HepG2 (cell line): ENCODE measurements around the gene GLOD4. TPM values are rescaled to one million over a fixed set of nuclear protein-coding genes. Genes with fewer than 3 reads are reported as not detected.
A peak's percentile ranks its signal among the peaks of the same experiment; 100 is the strongest.

ENCODE experiments used
- AKAP8 ChIP-seq: sonication (generic); formaldehyde crosslinking; IDR thresholded peaks from 2 replicates; pipeline ENCODE4 v1.5.1; 2020; ENCODE audit warnings: mild to moderate bottlenecking, missing genetic modification reagents
- ATF7 ChIP-seq, 2 experiments: fragments of 450-650 bp in 1 of 2; sonication (generic) in 1 of 2; formaldehyde crosslinking in 1 of 2; IDR thresholded peaks; 2 replicates each; pipeline versions ENCODE4 v1.4.0 to v1.6.1; 2016 to 2020; ENCODE audit warnings: antibody characterized with exemption in 1 of 2, mild to moderate bottlenecking in 1 of 2, missing genetic modification reagents in 1 of 2
- CENPT ChIP-seq: sonication (generic); formaldehyde crosslinking; IDR thresholded peaks from 2 replicates; pipeline ENCODE4 v1.8.0; 2022; ENCODE audit warnings: low read depth, mild to moderate bottlenecking, moderate library complexity, missing genetic modification reagents
- MAFG ChIP-seq: sonication (generic); formaldehyde crosslinking; IDR thresholded peaks from 2 replicates; pipeline ENCODE4 v1.5.1; 2020; ENCODE audit warnings: mild to moderate bottlenecking, missing genetic modification reagents
- MEIS1 ChIP-seq: sonication (generic); formaldehyde crosslinking; IDR thresholded peaks from 2 replicates; pipeline ENCODE4 v1.9.0; 2021; ENCODE audit warnings: mild to moderate bottlenecking, missing genetic modification reagents, moderate library complexity, borderline replicate concordance
- MYC ChIP-seq: sonication (generic); formaldehyde crosslinking; IDR thresholded peaks from 2 replicates; pipeline ENCODE4 v1.9.0; 2021; ENCODE audit warnings: missing genetic modification reagents, borderline replicate concordance
- SP4 ChIP-seq: sonication (generic); formaldehyde crosslinking; IDR thresholded peaks from 2 replicates; pipeline ENCODE4 v1.8.1; 2023; ENCODE audit warnings: mild to moderate bottlenecking, missing genetic modification reagents
- TARDBP ChIP-seq: sonication (generic); formaldehyde crosslinking; IDR thresholded peaks from 2 replicates; pipeline ENCODE4 v1.8.0; 2022; ENCODE audit warnings: mild to moderate bottlenecking, missing genetic modification reagents
- TERF1 ChIP-seq: sonication (generic); formaldehyde crosslinking; IDR thresholded peaks from 2 replicates; pipeline ENCODE4 v1.8.0; 2022; ENCODE audit warnings: mild to moderate bottlenecking, missing genetic modification reagents, moderate library complexity
- THAP9 ChIP-seq: sonication (generic); formaldehyde crosslinking; IDR thresholded peaks from 2 replicates; pipeline ENCODE4; 2020; ENCODE audit warnings: missing genetic modification reagents, mild to moderate bottlenecking, borderline replicate concordance
- YY1 ChIP-seq: IDR thresholded peaks from 2 replicates; pipeline ENCODE4 v1.6.1; 2011; ENCODE audit warnings: low read length, low read depth, moderate library complexity, mild to moderate bottlenecking; ENCODE audit not compliant: insufficient read depth, insufficient replicate concordance
- ZMYM3 ChIP-seq: sonication (generic); formaldehyde crosslinking; IDR thresholded peaks from 2 replicates; pipeline ENCODE4 v1.5.1; 2020; ENCODE audit warnings: mild to moderate bottlenecking, missing genetic modification reagents
- ZNF136 ChIP-seq: sonication (generic); formaldehyde crosslinking; IDR thresholded peaks from 2 replicates; pipeline ENCODE4 v1.8.1; 2022; ENCODE audit warnings: low read depth, mild to moderate bottlenecking, moderate library complexity, missing genetic modification reagents
- ZNF292 ChIP-seq: sonication (generic); formaldehyde crosslinking; IDR thresholded peaks from 2 replicates; pipeline ENCODE4 v1.8.1; 2022; ENCODE audit warnings: mild to moderate bottlenecking, low read depth, missing genetic modification reagents, borderline replicate concordance
- ZNF607 ChIP-seq: sonication (generic); formaldehyde crosslinking; IDR thresholded peaks from 2 replicates; pipeline ENCODE4 v1.5.1; 2020; ENCODE audit warnings: missing genetic modification reagents, mild to moderate bottlenecking, borderline replicate concordance
- ZSCAN12 ChIP-seq: sonication (generic); formaldehyde crosslinking; IDR thresholded peaks from 2 replicates; pipeline ENCODE4 v1.9.0; 2021; ENCODE audit warnings: mild to moderate bottlenecking, missing genetic modification reagents
- polyA plus RNA-seq, 8 experiments: library from polyadenylated mRNA; depleted of rRNA in 3 of 8; stranded (reverse) in 7 of 8; unstranded in 1 of 8; fragments of >200 nt; fragmentation: Illumina TruSeq in 4 of 8; extraction: Trizol in 4 of 8; gene quantifications; 2 replicates each; pipeline versions ENCODE4 v1.2.1 to v1.2.3, GENCODE V29; 2011 to 2016; ENCODE audit warnings: low read depth in 4 of 8, missing spikeins in 1 of 8, mixed read lengths in 1 of 8; ENCODE audit not compliant: insufficient read depth in 1 of 8
- total RNA-seq, 5 experiments: library from RNA; depleted of rRNA; stranded (reverse); fragments of >200 nt; fragmentation: Illumina TruSeq; extraction: Trizol; gene quantifications; 2 replicates each; pipeline ENCODE4 v1.2.3, GENCODE V29; 2016; ENCODE audit warnings: low read depth in 1 of 5
- TF ChIP-seq, protein P1 (sequence below): sonication (generic); formaldehyde crosslinking; IDR thresholded peaks from 2 replicates; pipeline ENCODE4 v1.5.0; 2020; ENCODE audit warnings: mild to moderate bottlenecking, missing genetic modification reagents, moderate library complexity
- TF ChIP-seq, protein P2 (sequence below): sonication (generic); formaldehyde crosslinking; IDR thresholded peaks from 2 replicates; pipeline ENCODE4 v1.4.0; 2020; ENCODE audit warnings: mild to moderate bottlenecking, missing genetic modification reagents

The GLOD4 gene
- total and polyA plus RNA-seq, 2 of the 13 experiments (the other 11 are each of a cell fraction or from before 2014, with no cell fraction given) = 53.7 to 87.8 TPM

- TF ChIP-seq ZMYM3 (0 out of 2 replicates have a peak, but pooled peaks have one; percentile 47), MEIS1 (CRISPR knock-in tag) (0 out of 2 replicates have a peak, but pooled peaks have one; percentile 25), YY1 (peak; percentile 22), TARDBP (CRISPR knock-in tag) (0 out of 2 replicates have a peak, but pooled peaks have one; percentile 21), ZNF607 (CRISPR knock-in tag) (no peak), MYC (CRISPR knock-in tag) (peak; percentile 40; the same call in 1 of the 2 replicates), SP4 (CRISPR knock-in tag) (no peak), TERF1 (CRISPR knock-in tag) (0 out of 2 replicates have a peak, but pooled peaks have one; percentile 50), ATF7 (IDR thresholded peaks at IDR 0.05) (peak; percentile 21; the same call in 1 of the 2 replicates), ATF7 (CRISPR knock-in tag; IDR thresholded peaks at IDR 0.05) (no peak), THAP9 (CRISPR knock-in tag) (peak; percentile 88), ZNF136 (CRISPR knock-in tag) (no peak), AKAP8 (peak; percentile 51; the same call in 1 of the 2 replicates), ZNF292 (CRISPR knock-in tag) (no peak), CENPT (no peak), ZSCAN12 (no peak), MAFG (CRISPR knock-in tag) (no peak)
- TF ChIP-seq, protein P1, sequence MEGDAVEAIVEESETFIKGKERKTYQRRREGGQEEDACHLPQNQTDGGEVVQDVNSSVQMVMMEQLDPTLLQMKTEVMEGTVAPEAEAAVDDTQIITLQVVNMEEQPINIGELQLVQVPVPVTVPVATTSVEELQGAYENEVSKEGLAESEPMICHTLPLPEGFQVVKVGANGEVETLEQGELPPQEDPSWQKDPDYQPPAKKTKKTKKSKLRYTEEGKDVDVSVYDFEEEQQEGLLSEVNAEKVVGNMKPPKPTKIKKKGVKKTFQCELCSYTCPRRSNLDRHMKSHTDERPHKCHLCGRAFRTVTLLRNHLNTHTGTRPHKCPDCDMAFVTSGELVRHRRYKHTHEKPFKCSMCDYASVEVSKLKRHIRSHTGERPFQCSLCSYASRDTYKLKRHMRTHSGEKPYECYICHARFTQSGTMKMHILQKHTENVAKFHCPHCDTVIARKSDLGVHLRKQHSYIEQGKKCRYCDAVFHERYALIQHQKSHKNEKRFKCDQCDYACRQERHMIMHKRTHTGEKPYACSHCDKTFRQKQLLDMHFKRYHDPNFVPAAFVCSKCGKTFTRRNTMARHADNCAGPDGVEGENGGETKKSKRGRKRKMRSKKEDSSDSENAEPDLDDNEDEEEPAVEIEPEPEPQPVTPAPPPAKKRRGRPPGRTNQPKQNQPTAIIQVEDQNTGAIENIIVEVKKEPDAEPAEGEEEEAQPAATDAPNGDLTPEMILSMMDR (CRISPR knock-in tag) = peak; percentile 23; the same call in 1 of the 2 replicates
- TF ChIP-seq, protein P2, sequence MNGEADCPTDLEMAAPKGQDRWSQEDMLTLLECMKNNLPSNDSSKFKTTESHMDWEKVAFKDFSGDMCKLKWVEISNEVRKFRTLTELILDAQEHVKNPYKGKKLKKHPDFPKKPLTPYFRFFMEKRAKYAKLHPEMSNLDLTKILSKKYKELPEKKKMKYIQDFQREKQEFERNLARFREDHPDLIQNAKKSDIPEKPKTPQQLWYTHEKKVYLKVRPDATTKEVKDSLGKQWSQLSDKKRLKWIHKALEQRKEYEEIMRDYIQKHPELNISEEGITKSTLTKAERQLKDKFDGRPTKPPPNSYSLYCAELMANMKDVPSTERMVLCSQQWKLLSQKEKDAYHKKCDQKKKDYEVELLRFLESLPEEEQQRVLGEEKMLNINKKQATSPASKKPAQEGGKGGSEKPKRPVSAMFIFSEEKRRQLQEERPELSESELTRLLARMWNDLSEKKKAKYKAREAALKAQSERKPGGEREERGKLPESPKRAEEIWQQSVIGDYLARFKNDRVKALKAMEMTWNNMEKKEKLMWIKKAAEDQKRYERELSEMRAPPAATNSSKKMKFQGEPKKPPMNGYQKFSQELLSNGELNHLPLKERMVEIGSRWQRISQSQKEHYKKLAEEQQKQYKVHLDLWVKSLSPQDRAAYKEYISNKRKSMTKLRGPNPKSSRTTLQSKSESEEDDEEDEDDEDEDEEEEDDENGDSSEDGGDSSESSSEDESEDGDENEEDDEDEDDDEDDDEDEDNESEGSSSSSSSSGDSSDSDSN (CRISPR knock-in tag) = peak; percentile 91
Measured at GRCh38 chr17:726271-726919, 55.7 kb downstream of the GLOD4 start (continued).
